ENCODE results near the gene MAP2K3.

Gene MAP2K3

GRCh38 chr17:21283482-21284318 is 811 bp upstream of the MAP2K3 start:
- no peak for DNase-seq

GRCh38 chr17:21285164-21286065 is 904 bp downstream of the MAP2K3 start:
- no peak for DNase-seq

GRCh38 chr17:21286066-21286770 is 1.7 kb downstream of the MAP2K3 start:
- DNase-seq, result peak; percentile 92

- DNase-seq, result no peak
Measured at GRCh38 chr17:21286909-21287702, 2.6 kb downstream of the MAP2K3 start.

- peak; percentile 92 for DNase-seq
Measured at GRCh38 chr17:21287703-21288449, 3.4 kb downstream of the MAP2K3 start.

- no peak for DNase-seq
Measured at GRCh38 chr17:21288571-21289017, 4.1 kb downstream of the MAP2K3 start.

- DNase-seq, result no peak
Measured at GRCh38 chr17:21289175-21289901, 4.8 kb downstream of the MAP2K3 start.

GRCh38 chr17:21289902-21290571 is 5.5 kb downstream of the MAP2K3 start:
- no peak for DNase-seq

- no peak for DNase-seq
Measured at GRCh38 chr17:21291357-21291756, 6.8 kb downstream of the MAP2K3 start.

GRCh38 chr17:21291862-21292261 is 7.4 kb downstream of the MAP2K3 start:
- no peak for DNase-seq

GRCh38 chr17:21292867-21293830 is 8.6 kb downstream of the MAP2K3 start:
- no peak for DNase-seq

GRCh38 chr17:21293831-21294210 is 9.3 kb downstream of the MAP2K3 start:
- no peak for DNase-seq

GRCh38 chr17:21294321-21295035 is 10.0 kb downstream of the MAP2K3 start:
- no peak for DNase-seq

GRCh38 chr17:21295036-21295952 is 10.8 kb downstream of the MAP2K3 start:
- DNase-seq, result no peak

- DNase-seq, result no peak
Measured at GRCh38 chr17:21296097-21297025, 11.8 kb downstream of the MAP2K3 start.

GRCh38 chr17:21297026-21297520 is 12.6 kb downstream of the MAP2K3 start:
- DNase-seq, result no peak
